Superior temporal gyrus (tissue), 1 donor: ENCODE results near the gene ERC1.
"Not testable (repeated sequence)": the region's sequence is repeated elsewhere in the genome, so short reads cannot be mapped to it uniquely, and the experiment has no call there.

Source experiments
- DNase-seq: peaks from one replicate; pipeline ENCODE4 v3.0.0-alpha.2; 2016; ENCODE audit errors: extremely low spot score

ERC1 gene

DNA sequence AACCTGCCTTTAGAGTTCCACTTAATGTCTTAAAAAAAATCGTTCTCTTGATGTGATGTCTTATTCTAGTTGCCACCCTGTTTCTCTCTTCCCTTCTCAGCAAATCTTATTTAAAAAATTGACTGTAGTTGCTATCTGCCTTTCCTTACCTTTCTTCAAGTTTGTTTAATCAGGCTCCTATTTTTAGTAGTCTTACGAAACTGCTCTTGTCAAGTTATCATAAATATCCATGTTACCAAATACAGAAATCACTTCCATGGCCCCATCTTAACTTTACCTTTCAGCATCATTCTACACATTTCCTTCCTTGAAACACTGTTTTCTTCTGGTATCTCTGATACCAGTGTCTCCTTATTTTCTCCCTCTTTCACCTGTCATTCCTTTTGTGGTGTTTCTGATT is 227.3 kb downstream of the ERC1 start:
- DNase-seq = no peak

- no peak for DNase-seq
Measured at GRCh38 chr12:1220127-1221092, 229.4 kb downstream of the ERC1 start.

DNA sequence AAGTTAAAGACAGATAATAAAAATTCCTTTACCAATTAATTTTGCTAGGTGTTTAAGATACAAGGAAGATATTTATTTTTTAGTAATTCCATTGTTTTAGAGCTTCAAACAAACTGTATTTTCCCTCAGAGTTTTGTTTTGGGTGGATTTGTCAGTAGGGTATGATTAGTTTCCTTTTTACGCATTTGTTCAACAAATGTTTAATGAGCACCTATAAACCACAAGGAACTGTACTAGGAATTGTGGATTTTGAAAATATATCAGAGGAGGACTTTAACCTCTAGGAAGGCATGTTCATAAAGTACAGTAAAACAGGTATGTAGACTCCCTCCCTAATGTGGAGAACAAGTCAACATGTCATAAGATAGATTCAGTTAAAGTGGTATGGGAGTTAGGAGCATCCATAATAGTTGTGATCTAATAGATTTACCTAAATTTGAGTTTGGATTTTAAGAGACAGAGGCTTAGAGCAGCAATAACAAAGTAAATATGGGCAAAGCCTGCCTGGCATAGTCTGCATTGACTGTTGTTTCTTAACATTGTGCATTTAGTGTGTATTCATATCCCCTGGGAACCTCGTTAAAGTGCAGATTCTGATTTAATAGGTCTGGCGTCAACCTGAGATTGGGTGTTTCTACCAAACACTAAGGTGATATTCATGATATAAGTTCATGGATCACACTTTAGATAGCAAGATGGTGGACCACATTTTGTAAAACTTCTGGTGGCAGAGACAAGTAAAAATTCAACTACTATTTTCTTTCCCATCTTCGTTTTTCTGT is 232.0 kb downstream of the ERC1 start:
- no peak for DNase-seq

DNA sequence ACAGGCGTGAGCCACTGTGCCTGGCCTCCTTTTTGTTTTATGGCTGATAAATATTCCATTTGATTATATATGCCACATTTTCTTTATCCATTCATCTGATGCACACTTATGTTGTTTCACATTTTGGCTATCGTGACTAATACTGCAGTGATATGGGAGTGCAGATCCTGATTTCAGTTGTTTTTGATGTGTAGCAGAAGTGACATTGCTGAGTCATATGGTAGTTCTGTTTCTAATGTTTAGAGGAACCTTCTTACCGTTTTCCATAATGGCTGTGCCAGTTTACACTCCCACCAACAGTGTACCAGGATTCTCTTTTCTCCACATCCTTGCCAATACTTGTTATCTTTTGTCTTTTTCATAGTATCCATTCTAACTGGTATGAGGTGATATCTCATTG is 235.9 kb downstream of the ERC1 start:
- DNase-seq = no peak

DNA sequence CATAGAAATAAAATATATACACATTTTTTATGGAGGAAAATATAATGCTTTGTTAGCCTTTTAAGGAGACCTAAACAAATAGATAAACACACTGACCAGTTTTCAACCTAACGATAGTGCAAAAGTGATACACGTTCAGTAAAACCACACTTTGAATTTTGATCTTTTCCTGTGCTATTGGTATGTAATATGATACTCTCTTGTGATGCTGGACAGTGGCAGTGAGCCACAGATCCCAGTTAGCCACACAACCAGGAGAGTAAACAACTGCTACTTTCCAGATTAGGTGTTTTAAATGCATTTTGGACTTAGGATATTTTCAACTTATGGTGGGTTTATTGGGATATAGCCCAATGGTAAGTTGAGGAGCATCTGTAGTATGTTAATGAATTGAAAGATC is 243.1 kb downstream of the ERC1 start:
- no peak for DNase-seq

- no peak for DNase-seq
Measured at GRCh38 chr12:1246637-1247036, 255.6 kb downstream of the ERC1 start.

- no peak for DNase-seq
Measured at GRCh38 chr12:1250641-1251040, 259.6 kb downstream of the ERC1 start.

DNA sequence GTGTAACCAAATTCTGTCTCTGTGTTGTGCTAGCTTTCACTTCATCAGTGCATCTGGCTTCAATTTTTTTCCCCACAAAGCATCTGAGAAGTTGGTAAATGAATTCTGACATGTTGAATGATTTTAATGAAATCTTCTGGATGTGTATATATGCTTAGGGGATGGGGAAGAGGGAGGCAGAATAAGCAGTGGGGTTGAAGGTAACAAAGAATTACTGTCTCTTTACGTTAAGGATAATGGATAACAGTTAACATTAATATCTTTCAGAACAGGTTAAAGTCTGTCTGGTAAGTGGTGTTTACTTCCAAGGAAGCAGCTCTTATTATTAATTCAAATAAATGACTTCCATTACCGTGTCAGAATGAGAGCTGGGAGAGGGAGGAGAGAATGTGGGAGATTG is 261.7 kb downstream of the ERC1 start:
- DNase-seq = no peak

DNA sequence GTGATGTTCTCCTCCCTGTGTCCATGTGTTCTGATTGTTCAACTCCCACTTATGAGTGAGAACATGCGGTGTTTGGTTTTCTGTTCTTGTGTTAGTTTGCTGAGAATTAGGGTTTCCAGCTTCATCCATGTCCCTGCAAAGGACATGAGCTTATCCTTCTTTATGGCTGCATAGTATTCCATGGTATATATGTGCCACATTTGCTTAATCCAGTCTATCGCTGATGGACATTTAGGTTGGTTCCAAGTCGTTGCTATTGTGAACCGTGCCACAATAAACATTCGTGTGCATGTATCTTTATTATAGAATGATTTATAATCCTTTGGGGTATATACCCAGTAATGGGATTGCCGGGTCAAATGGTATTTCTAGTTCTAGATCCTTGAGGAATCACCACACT is 264.1 kb downstream of the ERC1 start:
- not testable (repeated sequence) for DNase-seq

DNA sequence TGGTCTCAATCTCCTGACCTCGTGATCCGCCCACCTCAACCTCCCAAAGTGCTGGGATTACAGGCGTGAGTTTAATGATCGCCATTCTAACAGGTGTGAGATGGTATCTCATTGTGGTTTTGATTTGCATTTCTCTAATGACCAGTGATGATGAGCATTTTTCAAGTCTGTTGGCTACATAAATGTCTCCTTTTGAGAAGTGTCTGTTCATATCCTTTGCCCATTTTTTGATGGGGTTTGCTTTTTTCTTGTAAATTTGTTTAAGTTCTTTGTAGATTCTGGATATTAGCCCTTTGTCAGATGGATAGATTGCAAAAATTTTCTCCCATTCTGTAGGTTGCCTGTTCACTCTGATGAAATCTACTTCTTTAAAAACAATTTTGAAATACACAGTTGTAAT is 264.8 kb downstream of the ERC1 start:
- not testable (repeated sequence) for DNase-seq

GRCh38 chr12:1256285-1256684 is 265.3 kb downstream of the ERC1 start:
- DNase-seq = no peak

GRCh38 chr12:1256991-1257390 is 266.0 kb downstream of the ERC1 start:
- DNase-seq = no peak

GRCh38 chr12:1262011-1262410 is 271.0 kb downstream of the ERC1 start:
- DNase-seq = no peak

GRCh38 chr12:1267243-1267642 is 276.2 kb downstream of the ERC1 start:
- no peak for DNase-seq

DNA sequence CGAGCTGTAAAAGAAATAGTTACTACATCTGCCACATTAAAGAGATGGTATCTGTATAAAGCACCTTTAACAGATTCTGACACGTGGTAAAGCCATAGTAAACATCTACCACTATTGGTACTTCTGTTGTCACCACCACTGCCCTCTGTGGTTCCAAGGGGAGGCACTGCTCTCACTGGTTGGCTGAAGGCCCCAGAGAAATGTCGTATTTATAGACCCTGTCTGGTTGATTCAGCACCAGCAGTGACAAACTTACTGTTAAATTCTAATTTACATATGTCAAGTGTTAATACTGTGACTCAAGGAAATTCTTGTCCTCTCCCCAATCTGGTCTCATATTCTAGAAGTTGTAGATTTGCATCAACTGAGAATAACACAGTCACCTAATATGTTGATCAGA is 281.1 kb downstream of the ERC1 start:
- DNase-seq = no peak

DNA sequence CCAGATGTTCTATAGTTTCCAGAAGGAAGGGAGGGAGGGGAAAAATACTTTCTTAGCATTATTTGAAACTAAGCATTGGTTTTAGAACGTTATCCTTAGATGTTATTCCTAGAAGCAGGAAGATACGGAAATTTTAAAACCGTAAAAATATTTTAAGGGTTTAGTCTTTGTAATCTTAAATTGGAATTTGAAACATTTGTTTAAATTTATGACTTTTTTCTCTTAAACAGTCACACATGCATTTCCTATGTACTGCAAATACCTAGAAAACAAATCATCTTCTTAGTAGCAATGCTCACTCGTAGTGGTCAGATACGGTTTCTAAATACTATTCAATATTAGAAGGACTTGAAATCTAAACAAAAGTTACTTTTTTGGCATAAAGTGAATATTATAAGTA is 282.0 kb downstream of the ERC1 start:
- DNase-seq = no peak

DNA sequence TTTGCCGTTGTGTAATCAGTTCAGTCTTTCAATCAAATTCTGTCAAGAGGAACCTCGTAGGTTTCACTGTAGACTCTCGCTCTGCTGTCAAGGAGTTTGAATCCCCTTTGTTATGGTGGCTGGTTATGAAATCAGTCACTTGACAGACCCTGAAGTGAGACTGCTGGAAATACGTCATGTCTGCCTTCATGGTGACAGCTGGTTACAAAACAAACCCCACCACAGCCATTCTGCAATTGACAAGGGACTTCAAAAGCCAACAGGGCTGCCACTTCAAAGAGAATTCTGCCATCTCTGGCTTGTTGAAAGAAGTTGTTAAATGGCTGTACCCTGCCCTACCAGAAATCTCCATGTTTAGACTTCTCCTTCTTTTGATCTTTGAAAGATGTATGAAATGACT is 286.9 kb downstream of the ERC1 start:
- no peak for DNase-seq

DNA sequence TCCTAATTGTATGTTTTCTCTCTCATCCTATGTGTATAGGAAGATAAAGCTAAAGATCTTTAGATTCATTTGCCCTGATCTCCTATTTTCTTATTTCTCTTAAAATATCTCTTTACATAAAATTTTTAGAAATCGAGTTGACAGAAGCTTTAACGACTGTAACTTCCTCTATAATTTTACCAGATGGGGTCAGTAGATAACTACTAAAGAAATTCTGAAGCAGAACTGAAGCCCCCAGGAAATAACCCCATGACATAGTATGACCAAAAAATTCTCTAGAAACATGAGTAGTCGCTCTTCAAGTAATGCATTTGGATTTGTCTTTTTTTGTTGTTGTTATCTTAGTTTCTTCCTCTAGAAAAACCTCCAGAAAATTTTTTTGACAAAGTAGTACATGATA is 288.0 kb downstream of the ERC1 start:
- no peak for DNase-seq

DNA sequence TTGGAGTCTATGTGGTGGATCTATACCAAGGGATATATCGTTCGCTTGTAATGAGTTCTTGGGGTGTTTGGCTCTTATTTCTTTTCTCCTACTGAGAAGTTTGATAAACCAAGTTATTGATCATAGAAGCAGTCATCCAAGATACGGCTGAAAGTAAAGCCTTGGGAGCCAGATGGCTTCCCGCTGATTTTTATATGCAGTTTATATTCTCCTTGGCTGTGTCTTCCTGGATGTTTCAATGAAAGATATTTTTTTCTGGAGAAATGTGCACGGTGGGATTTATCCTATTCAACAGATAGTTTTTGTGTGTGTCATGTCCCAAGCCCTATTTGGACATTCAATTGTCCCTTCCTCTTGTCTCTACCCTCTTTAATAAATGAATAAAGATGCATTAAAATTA is 289.0 kb downstream of the ERC1 start:
- no peak for DNase-seq

GRCh38 chr12:1281683-1282366 is 290.8 kb downstream of the ERC1 start:
- DNase-seq = no peak

GRCh38 chr12:1282670-1283315 is 291.8 kb downstream of the ERC1 start:
- DNase-seq = peak; percentile 39

- no peak for DNase-seq
Measured at GRCh38 chr12:1283316-1283715, 292.3 kb downstream of the ERC1 start.
